ENCODE measurements around the gene APLP2. TPM values are rescaled to one million over a fixed set of nuclear protein-coding genes. Genes with fewer than 3 reads are reported as not detected.
A peak's percentile ranks its signal among the peaks of the same experiment; 100 is the strongest.

Gene APLP2
- total RNA-seq, 1 experiment from 2014 or later, result 447 TPM

GRCh38 chr11:130043575-130043974, 26.1 kb upstream of the APLP2 start:
- TF ChIP-seq CTCF (IDR thresholded peaks at IDR 0.05; ENCODE audit: unreplicated experiment), result no peak
- peaks cover 24% of the 10 kb centered on the region for H3K4me1 Mint-ChIP-seq (ENCODE audit: low read depth, unreplicated experiment)
- CTCF ChIA-PET, result no interaction called here
- no peaks in the 10 kb centered on the region for H3K36me3 Mint-ChIP-seq (ENCODE audit: insufficient read depth, unreplicated experiment)
- H3K9me3 Mint-ChIP-seq (ENCODE audit: low read depth, unreplicated experiment), result no peaks in the 10 kb centered on the region
- intact Hi-C loops (cut with micrococcal nuclease; ENCODE audit: unreplicated experiment), result no loop called here
- H3K27ac Mint-ChIP-seq (ENCODE audit: unreplicated experiment), result no peak overlapping the region
- H3K27me3 Mint-ChIP-seq (ENCODE audit: unreplicated experiment), result no peaks in the 10 kb centered on the region
- no TSS peak for BruUV-seq (replicated peaks)
- peak overlapping the region; percentile 2 for H3K4me3 Mint-ChIP-seq (ENCODE audit: low read depth, unreplicated experiment)
- DNase-seq, result no peak

DNA sequence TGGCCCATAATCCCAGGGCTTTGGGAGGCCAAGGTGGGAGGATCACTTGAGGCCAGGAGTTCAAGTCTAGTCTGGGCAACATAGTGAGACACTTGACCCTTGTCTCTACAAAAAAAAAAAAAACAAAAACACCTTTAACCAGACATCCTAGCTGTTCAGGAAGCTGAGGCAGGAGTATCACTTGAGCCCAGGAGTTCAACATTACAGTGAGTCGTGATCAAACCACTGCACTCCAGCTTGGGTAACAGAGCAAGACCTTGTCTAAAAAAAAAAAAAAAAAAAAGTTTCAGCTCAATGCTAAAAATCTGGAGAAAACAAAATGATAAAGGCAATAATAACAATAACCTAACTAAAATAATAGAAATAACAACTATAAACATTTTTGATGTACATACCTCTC, 22.6 kb upstream of the APLP2 start:
- Mint-ChIP-seq H3K4me1 (ENCODE audit: low read depth, unreplicated experiment) (peaks cover 18% of the 10 kb centered on the region), H3K36me3 (ENCODE audit: insufficient read depth, unreplicated experiment) (no peaks in the 10 kb centered on the region), H3K9me3 (ENCODE audit: low read depth, unreplicated experiment) (no peaks in the 10 kb centered on the region), H3K27ac (ENCODE audit: unreplicated experiment) (no peak overlapping the region), H3K4me3 (ENCODE audit: low read depth, unreplicated experiment) (no peak overlapping the region), H3K27me3 (ENCODE audit: unreplicated experiment) (no peaks in the 10 kb centered on the region)
- DNase-seq, result no peak
- TF ChIP-seq CTCF (IDR thresholded peaks at IDR 0.05; ENCODE audit: unreplicated experiment), result no peak
- intact Hi-C loops (cut with micrococcal nuclease; ENCODE audit: unreplicated experiment), result no loop called here
- CTCF ChIA-PET, result no interaction called here
- BruUV-seq (replicated peaks), result no TSS peak

DNA sequence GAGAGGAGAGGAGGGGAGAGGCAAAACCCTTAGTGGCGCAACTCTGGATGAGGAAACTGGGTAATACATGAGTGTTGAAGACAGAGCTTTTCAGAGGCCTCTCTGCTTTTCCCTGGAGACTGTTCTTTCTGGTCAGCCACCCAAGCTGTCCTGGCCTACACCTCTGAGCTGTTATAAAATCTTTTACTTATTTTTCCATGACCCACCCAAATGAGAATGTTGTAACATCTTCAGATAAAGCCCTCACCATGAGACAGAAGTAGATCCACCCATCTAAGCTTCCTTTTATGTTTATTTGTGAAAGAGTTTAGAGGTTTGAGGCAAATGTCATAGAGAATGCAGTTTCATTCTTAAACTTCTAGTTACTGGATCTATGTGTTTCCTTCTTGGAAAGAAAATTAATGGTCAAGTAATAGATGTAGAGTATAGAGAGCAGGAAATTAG, 20.3 kb upstream of the APLP2 start:
- H3K27me3 Mint-ChIP-seq (ENCODE audit: unreplicated experiment), result no peaks in the 10 kb centered on the region
- H3K4me3 Mint-ChIP-seq (ENCODE audit: low read depth, unreplicated experiment), result no peak overlapping the region
- H3K27ac Mint-ChIP-seq (ENCODE audit: unreplicated experiment), result no peak overlapping the region
- no peaks in the 10 kb centered on the region for H3K4me1 Mint-ChIP-seq (ENCODE audit: low read depth, unreplicated experiment)
- H3K9me3 Mint-ChIP-seq (ENCODE audit: low read depth, unreplicated experiment), result no peaks in the 10 kb centered on the region
- no peak for DNase-seq
- intact Hi-C loops (cut with micrococcal nuclease; ENCODE audit: unreplicated experiment), result no loop called here
- no TSS peak for BruUV-seq (replicated peaks)
- no peak for TF ChIP-seq CTCF (IDR thresholded peaks at IDR 0.05; ENCODE audit: unreplicated experiment)
- H3K36me3 Mint-ChIP-seq (ENCODE audit: insufficient read depth, unreplicated experiment), result no peaks in the 10 kb centered on the region
- CTCF ChIA-PET, result interaction anchor here (0.6 kb wide), 1 partner anchor 17 kb away, joined by 3 read pairs; no protein-coding TSS in a partner anchor

DNA sequence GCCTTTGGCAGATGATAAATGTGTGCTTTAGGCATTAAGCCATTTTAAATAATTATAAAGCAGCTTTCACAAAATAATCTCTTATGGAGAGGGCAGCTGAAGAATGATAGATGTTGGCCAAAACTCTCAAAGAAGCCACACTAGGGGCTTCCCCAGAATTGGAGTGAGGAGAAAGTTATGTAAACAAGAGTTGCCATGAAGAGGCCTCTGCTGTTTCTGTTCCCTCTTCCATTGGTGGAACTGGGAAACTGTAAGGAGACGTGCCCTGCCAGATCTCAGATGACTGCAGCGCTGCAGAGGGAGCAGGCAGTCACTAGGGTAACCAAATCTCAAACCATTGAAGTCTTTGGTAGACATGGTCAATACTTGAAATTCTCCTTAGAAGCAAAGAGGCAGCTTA, 19.4 kb upstream of the APLP2 start:
- CTCF ChIA-PET, result interaction anchor here (0.6 kb wide), 1 partner anchor 16 kb away, joined by 3 read pairs; no protein-coding TSS in a partner anchor

More for the DNA sequence above, 19.4 kb upstream of the APLP2 start:
- intact Hi-C loops (cut with micrococcal nuclease; ENCODE audit: unreplicated experiment), result no loop called here
- H3K27me3 Mint-ChIP-seq (ENCODE audit: unreplicated experiment), result no peaks in the 10 kb centered on the region
- no peak for TF ChIP-seq CTCF (IDR thresholded peaks at IDR 0.05; ENCODE audit: unreplicated experiment)
- H3K4me1 Mint-ChIP-seq (ENCODE audit: low read depth, unreplicated experiment), result no peaks in the 10 kb centered on the region
- no TSS peak for BruUV-seq (replicated peaks)
- H3K36me3 Mint-ChIP-seq (ENCODE audit: insufficient read depth, unreplicated experiment), result no peaks in the 10 kb centered on the region
- DNase-seq, result no peak
- H3K4me3 Mint-ChIP-seq (ENCODE audit: low read depth, unreplicated experiment), result no peak overlapping the region
- no peaks in the 10 kb centered on the region for H3K9me3 Mint-ChIP-seq (ENCODE audit: low read depth, unreplicated experiment)
- no peak overlapping the region for H3K27ac Mint-ChIP-seq (ENCODE audit: unreplicated experiment)

All from Calu3 (cell line).